ENCODE data around the gene CDK3.

GRCh38 chr17:76038050-76038449, 37.4 kb downstream of the CDK3 start:
- TF ChIP-seq, protein P1, sequence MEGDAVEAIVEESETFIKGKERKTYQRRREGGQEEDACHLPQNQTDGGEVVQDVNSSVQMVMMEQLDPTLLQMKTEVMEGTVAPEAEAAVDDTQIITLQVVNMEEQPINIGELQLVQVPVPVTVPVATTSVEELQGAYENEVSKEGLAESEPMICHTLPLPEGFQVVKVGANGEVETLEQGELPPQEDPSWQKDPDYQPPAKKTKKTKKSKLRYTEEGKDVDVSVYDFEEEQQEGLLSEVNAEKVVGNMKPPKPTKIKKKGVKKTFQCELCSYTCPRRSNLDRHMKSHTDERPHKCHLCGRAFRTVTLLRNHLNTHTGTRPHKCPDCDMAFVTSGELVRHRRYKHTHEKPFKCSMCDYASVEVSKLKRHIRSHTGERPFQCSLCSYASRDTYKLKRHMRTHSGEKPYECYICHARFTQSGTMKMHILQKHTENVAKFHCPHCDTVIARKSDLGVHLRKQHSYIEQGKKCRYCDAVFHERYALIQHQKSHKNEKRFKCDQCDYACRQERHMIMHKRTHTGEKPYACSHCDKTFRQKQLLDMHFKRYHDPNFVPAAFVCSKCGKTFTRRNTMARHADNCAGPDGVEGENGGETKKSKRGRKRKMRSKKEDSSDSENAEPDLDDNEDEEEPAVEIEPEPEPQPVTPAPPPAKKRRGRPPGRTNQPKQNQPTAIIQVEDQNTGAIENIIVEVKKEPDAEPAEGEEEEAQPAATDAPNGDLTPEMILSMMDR (IDR thresholded peaks at IDR 0.05), result no peak
- TF ChIP-seq POLR2A (IDR thresholded peaks at IDR 0.05; ENCODE audit: low read depth), result no peak
